HepG2 (cell line): ENCODE measurements around the gene DAB2.

Experiments used
- CBX2 ChIP-seq, 2 experiments: fragments of 200-600 bp in 1 of 2; sonication (generic); formaldehyde crosslinking in 1 of 2; IDR thresholded peaks; 2 replicates each; pipeline versions ENCODE4 v1.7.0 to v1.8.1; 2018 to 2022; ENCODE audit warnings: low read depth in 2 of 2, low read length in 1 of 2, mild to moderate bottlenecking in 1 of 2, missing genetic modification reagents in 1 of 2
- HIVEP1 ChIP-seq: sonication (generic); formaldehyde crosslinking; IDR thresholded peaks from 2 replicates; pipeline ENCODE4 v1.4.0; 2020; ENCODE audit warnings: mild to moderate bottlenecking, missing genetic modification reagents
- SAFB2 ChIP-seq: sonication (generic); formaldehyde crosslinking; IDR thresholded peaks from 2 replicates; pipeline ENCODE4 v1.5.1; 2020; ENCODE audit warnings: missing genetic modification reagents, low read depth, mild to moderate bottlenecking, borderline replicate concordance
- SMAD3 ChIP-seq: sonication (generic); formaldehyde crosslinking; IDR thresholded peaks from 2 replicates; pipeline ENCODE4 v1.4.0; 2020; ENCODE audit warnings: missing genetic modification reagents
- THAP11 ChIP-seq: IDR thresholded peaks from 2 replicates; pipeline ENCODE4 v1.6.1; 2016; ENCODE audit warnings: missing biosample characterization, missing genetic modification reagents
- ZNF121 ChIP-seq: sonication (generic); formaldehyde crosslinking; IDR thresholded peaks from 2 replicates; pipeline ENCODE4 v1.5.0; 2020; ENCODE audit warnings: mild to moderate bottlenecking, missing genetic modification reagents
- ZNF607 ChIP-seq: sonication (generic); formaldehyde crosslinking; IDR thresholded peaks from 2 replicates; pipeline ENCODE4 v1.5.1; 2020; ENCODE audit warnings: missing genetic modification reagents, mild to moderate bottlenecking, borderline replicate concordance
- TF ChIP-seq, protein P1 (sequence below): sonication (generic); formaldehyde crosslinking; IDR thresholded peaks from 2 replicates; pipeline ENCODE4 v1.5.0; 2020; ENCODE audit warnings: missing genetic modification reagents, mild to moderate bottlenecking, borderline replicate concordance
- TF ChIP-seq, protein P2 (sequence below): sonication (generic); formaldehyde crosslinking; IDR thresholded peaks from 2 replicates; pipeline ENCODE4 v1.5.0; 2020; ENCODE audit warnings: mild to moderate bottlenecking, missing genetic modification reagents, moderate library complexity
- TF ChIP-seq, protein P3 (sequence below): sonication (generic); formaldehyde crosslinking; IDR thresholded peaks from 2 replicates; pipeline ENCODE4 v1.4.0; 2020; ENCODE audit warnings: missing genetic modification reagents
- TF ChIP-seq, protein P4 (sequence below): IDR thresholded peaks from 2 replicates; pipeline ENCODE4 v1.6.1; 2016; ENCODE audit warnings: mild to moderate bottlenecking
- TF ChIP-seq, protein P5 (sequence below): sonication (generic); formaldehyde crosslinking; IDR thresholded peaks from 2 replicates; pipeline ENCODE4 v1.9.0; 2021; ENCODE audit warnings: missing genetic modification reagents, borderline replicate concordance

DNA sequence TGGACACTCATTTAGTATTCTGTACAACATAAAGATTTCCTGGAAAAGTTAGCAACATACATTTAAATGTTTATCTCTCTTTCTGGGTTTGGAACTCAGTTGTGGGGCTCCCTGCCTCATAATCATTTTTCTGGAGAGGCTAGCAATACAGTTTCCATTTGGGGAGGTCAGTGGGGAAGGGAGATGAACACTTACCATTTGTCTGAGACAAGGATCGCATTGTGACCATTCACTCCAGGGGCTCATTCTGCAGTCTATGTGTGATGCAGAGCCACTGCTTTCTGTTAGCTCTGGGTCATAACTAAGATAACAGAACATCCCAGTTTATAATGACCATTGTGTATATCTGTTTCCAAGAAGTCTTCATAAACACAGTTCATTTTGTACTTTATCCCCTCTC, 82.9 kb downstream of the DAB2 start:
- TF ChIP-seq, protein P1, sequence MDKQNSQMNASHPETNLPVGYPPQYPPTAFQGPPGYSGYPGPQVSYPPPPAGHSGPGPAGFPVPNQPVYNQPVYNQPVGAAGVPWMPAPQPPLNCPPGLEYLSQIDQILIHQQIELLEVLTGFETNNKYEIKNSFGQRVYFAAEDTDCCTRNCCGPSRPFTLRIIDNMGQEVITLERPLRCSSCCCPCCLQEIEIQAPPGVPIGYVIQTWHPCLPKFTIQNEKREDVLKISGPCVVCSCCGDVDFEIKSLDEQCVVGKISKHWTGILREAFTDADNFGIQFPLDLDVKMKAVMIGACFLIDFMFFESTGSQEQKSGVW (CRISPR knock-in tag), result no peak
- TF ChIP-seq, protein P2, sequence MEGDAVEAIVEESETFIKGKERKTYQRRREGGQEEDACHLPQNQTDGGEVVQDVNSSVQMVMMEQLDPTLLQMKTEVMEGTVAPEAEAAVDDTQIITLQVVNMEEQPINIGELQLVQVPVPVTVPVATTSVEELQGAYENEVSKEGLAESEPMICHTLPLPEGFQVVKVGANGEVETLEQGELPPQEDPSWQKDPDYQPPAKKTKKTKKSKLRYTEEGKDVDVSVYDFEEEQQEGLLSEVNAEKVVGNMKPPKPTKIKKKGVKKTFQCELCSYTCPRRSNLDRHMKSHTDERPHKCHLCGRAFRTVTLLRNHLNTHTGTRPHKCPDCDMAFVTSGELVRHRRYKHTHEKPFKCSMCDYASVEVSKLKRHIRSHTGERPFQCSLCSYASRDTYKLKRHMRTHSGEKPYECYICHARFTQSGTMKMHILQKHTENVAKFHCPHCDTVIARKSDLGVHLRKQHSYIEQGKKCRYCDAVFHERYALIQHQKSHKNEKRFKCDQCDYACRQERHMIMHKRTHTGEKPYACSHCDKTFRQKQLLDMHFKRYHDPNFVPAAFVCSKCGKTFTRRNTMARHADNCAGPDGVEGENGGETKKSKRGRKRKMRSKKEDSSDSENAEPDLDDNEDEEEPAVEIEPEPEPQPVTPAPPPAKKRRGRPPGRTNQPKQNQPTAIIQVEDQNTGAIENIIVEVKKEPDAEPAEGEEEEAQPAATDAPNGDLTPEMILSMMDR, result no peak
- TF ChIP-seq HIVEP1 (CRISPR knock-in tag), result no peak
- no peak for TF ChIP-seq SAFB2 (CRISPR knock-in tag)
- TF ChIP-seq, protein P3, sequence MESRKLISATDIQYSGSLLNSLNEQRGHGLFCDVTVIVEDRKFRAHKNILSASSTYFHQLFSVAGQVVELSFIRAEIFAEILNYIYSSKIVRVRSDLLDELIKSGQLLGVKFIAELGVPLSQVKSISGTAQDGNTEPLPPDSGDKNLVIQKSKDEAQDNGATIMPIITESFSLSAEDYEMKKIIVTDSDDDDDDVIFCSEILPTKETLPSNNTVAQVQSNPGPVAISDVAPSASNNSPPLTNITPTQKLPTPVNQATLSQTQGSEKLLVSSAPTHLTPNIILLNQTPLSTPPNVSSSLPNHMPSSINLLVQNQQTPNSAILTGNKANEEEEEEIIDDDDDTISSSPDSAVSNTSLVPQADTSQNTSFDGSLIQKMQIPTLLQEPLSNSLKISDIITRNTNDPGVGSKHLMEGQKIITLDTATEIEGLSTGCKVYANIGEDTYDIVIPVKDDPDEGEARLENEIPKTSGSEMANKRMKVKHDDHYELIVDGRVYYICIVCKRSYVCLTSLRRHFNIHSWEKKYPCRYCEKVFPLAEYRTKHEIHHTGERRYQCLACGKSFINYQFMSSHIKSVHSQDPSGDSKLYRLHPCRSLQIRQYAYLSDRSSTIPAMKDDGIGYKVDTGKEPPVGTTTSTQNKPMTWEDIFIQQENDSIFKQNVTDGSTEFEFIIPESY (CRISPR knock-in tag), result no peak
- TF ChIP-seq, protein P4, sequence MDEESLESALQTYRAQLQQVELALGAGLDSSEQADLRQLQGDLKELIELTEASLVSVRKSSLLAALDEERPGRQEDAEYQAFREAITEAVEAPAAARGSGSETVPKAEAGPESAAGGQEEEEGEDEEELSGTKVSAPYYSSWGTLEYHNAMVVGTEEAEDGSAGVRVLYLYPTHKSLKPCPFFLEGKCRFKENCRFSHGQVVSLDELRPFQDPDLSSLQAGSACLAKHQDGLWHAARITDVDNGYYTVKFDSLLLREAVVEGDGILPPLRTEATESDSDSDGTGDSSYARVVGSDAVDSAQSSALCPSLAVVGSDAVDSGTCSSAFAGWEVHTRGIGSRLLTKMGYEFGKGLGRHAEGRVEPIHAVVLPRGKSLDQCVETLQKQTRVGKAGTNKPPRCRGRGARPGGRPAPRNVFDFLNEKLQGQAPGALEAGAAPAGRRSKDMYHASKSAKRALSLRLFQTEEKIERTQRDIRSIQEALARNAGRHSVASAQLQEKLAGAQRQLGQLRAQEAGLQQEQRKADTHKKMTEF (CRISPR knock-in tag), result no peak
- TF ChIP-seq CBX2 (IDR thresholded peaks at IDR 0.05; ENCODE audit: low read depth, low read length), result no peak
- no peak for TF ChIP-seq CBX2 (CRISPR knock-in tag; IDR thresholded peaks at IDR 0.05; ENCODE audit: low read depth)
- no peak for TF ChIP-seq ZNF607 (CRISPR knock-in tag)
- TF ChIP-seq, protein P5, sequence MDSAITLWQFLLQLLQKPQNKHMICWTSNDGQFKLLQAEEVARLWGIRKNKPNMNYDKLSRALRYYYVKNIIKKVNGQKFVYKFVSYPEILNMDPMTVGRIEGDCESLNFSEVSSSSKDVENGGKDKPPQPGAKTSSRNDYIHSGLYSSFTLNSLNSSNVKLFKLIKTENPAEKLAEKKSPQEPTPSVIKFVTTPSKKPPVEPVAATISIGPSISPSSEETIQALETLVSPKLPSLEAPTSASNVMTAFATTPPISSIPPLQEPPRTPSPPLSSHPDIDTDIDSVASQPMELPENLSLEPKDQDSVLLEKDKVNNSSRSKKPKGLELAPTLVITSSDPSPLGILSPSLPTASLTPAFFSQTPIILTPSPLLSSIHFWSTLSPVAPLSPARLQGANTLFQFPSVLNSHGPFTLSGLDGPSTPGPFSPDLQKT (CRISPR knock-in tag), result no peak
- no peak for TF ChIP-seq SMAD3
- no peak for TF ChIP-seq THAP11 (CRISPR knock-in tag)
- no peak for TF ChIP-seq ZNF121 (CRISPR knock-in tag)
